Measurements from ENCODE around the gene ZNF592. TPM values are rescaled to one million over a fixed set of nuclear protein-coding genes. Genes with fewer than 3 reads are reported as not detected.

Gene ZNF592
- total RNA-seq, 1 donor from 2014 or later = 19.0 TPM

DNA sequence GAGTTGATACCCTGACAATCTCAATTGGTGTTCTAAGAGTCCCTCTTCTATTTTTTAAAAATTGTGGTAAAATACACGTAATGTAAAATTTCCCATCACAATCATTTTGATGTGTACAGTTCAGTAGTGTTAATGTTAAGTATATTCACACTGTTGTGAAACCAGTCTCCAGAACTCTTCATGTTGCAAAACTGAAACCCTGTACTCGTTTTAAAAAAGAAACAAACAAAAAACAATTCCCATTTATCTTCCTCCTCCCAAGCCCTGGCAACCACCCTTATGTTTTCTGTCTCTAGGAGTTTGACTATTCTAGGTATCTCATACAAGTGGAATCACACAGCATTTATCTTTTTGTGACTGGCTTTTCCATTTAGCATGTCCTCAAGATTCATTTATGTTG lies 40.1 kb downstream of the ZNF592 start:
- Histone ChIP-seq H3K27ac (replicated peaks) (peak overlapping the region; percentile 77), H3K4me1 (peaks cover 64% of the 10 kb centered on the region), H3K36me3 (peaks cover 51% of the 10 kb centered on the region), H3K27me3 (ENCODE audit: low read depth) (no peaks in the 10 kb centered on the region), H3K4me3 (no peak overlapping the region), H3K9me3 (replicated peaks) (no peaks in the 10 kb centered on the region)
- TF ChIP-seq, protein P1, sequence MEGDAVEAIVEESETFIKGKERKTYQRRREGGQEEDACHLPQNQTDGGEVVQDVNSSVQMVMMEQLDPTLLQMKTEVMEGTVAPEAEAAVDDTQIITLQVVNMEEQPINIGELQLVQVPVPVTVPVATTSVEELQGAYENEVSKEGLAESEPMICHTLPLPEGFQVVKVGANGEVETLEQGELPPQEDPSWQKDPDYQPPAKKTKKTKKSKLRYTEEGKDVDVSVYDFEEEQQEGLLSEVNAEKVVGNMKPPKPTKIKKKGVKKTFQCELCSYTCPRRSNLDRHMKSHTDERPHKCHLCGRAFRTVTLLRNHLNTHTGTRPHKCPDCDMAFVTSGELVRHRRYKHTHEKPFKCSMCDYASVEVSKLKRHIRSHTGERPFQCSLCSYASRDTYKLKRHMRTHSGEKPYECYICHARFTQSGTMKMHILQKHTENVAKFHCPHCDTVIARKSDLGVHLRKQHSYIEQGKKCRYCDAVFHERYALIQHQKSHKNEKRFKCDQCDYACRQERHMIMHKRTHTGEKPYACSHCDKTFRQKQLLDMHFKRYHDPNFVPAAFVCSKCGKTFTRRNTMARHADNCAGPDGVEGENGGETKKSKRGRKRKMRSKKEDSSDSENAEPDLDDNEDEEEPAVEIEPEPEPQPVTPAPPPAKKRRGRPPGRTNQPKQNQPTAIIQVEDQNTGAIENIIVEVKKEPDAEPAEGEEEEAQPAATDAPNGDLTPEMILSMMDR (IDR thresholded peaks at IDR 0.05; ENCODE audit: borderline replicate concordance) = no peak
- no peak for DNase-seq
- intact Hi-C loops (cut with micrococcal nuclease) = no loop called here

GRCh38 chr15:84789762-84790161 lies 41.4 kb downstream of the ZNF592 start:
- Histone ChIP-seq H3K4me3 (no peak overlapping the region), H3K9me3 (replicated peaks) (no peaks in the 10 kb centered on the region), H3K27me3 (ENCODE audit: low read depth) (no peaks in the 10 kb centered on the region), H3K27ac (replicated peaks) (no peak overlapping the region), H3K36me3 (peaks cover 45% of the 10 kb centered on the region), H3K4me1 (peaks cover 60% of the 10 kb centered on the region)
- intact Hi-C loops (cut with micrococcal nuclease) = no loop called here
- TF ChIP-seq, protein P1 (IDR thresholded peaks at IDR 0.05; ENCODE audit: borderline replicate concordance) = no peak
- no peak for DNase-seq

DNA sequence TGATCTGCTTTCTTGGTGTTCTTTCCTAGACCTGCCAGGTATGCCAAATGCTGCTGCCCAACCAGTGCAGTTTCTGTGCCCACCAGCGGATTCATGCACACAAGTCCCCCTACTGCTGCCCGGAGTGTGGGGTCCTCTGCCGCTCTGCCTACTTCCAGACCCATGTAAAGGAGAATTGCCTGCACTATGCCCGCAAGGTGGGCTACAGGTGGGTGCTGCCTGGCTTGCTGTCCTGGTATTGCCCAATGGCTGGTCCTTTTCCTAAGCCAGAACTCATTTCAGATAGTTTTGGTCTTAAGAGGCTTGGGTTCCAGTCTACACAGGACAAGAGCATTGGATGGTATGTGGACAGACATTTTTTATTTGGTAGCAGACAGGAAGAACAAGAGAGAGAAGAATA lies 42.3 kb downstream of the ZNF592 start:
- Histone ChIP-seq H3K27me3 (ENCODE audit: low read depth) (no peaks in the 10 kb centered on the region), H3K4me1 (peaks cover 51% of the 10 kb centered on the region), H3K36me3 (peaks cover 41% of the 10 kb centered on the region), H3K4me3 (no peak overlapping the region), H3K27ac (replicated peaks) (no peak overlapping the region), H3K9me3 (replicated peaks) (no peaks in the 10 kb centered on the region)
- intact Hi-C loops (cut with micrococcal nuclease) = no loop called here
- DNase-seq = no peak
- TF ChIP-seq, protein P1 (IDR thresholded peaks at IDR 0.05; ENCODE audit: borderline replicate concordance) = no peak

- intact Hi-C loops (cut with micrococcal nuclease) = no loop called here
- no peak overlapping the region for H3K4me3 ChIP-seq
- H3K27ac ChIP-seq (replicated peaks) = no peak overlapping the region
- TF ChIP-seq, protein P1 (IDR thresholded peaks at IDR 0.05; ENCODE audit: borderline replicate concordance) = no peak
- peaks cover 42% of the 10 kb centered on the region for H3K4me1 ChIP-seq
- no peaks in the 10 kb centered on the region for H3K9me3 ChIP-seq (replicated peaks)
- peaks cover 41% of the 10 kb centered on the region for H3K36me3 ChIP-seq
- no peak for DNase-seq
- no peaks in the 10 kb centered on the region for H3K27me3 ChIP-seq (ENCODE audit: low read depth)
Observed at GRCh38 chr15:84791763-84792162, 43.4 kb downstream of the ZNF592 start.

- Histone ChIP-seq H3K4me3 (no peak overlapping the region), H3K4me1 (peaks cover 27% of the 10 kb centered on the region), H3K27me3 (ENCODE audit: low read depth) (no peaks in the 10 kb centered on the region), H3K27ac (replicated peaks) (no peak overlapping the region), H3K36me3 (peaks cover 53% of the 10 kb centered on the region), H3K9me3 (replicated peaks) (no peaks in the 10 kb centered on the region)
- TF ChIP-seq, protein P1 (IDR thresholded peaks at IDR 0.05; ENCODE audit: borderline replicate concordance) = no peak
- DNase-seq = no peak
- intact Hi-C loops (cut with micrococcal nuclease) = no loop called here
Observed at GRCh38 chr15:84793431-84794161, 45.2 kb downstream of the ZNF592 start.

Data from left ventricle myocardium inferior (tissue), 1 donor.